Measurements from ENCODE around the gene DPYSL5.
A peak's percentile ranks its signal among the peaks of the same experiment; 100 is the strongest.

Gene DPYSL5

GRCh38 chr2:26846334-26847306 is 1.3 kb upstream of the DPYSL5 start:
- peak; percentile 65 for DNase-seq

GRCh38 chr2:26847307-26847654 is 651 bp upstream of the DPYSL5 start:
- no peak for DNase-seq

GRCh38 chr2:26848336-26849055 is 564 bp downstream of the DPYSL5 start:
- DNase-seq = peak; percentile 8

GRCh38 chr2:26849056-26849999 is 1.4 kb downstream of the DPYSL5 start:
- DNase-seq = peak; percentile 19

- no peak for DNase-seq
Observed at GRCh38 chr2:26850000-26850431, 2.1 kb downstream of the DPYSL5 start.

- DNase-seq = no peak
Observed at GRCh38 chr2:26850505-26850904, 2.6 kb downstream of the DPYSL5 start.

- DNase-seq = no peak
Observed at GRCh38 chr2:26852405-26853306, 4.7 kb downstream of the DPYSL5 start.

- DNase-seq = no peak
Observed at GRCh38 chr2:26853751-26854150, 5.8 kb downstream of the DPYSL5 start.

- no peak for DNase-seq
Observed at GRCh38 chr2:26854283-26854827, 6.4 kb downstream of the DPYSL5 start.

GRCh38 chr2:26855466-26855865 is 7.5 kb downstream of the DPYSL5 start:
- no peak for DNase-seq

- DNase-seq = no peak
Observed at GRCh38 chr2:26859622-26860021, 11.7 kb downstream of the DPYSL5 start.

- DNase-seq = no peak
Observed at GRCh38 chr2:26860211-26860850, 12.4 kb downstream of the DPYSL5 start.

GRCh38 chr2:26861610-26862224 is 13.8 kb downstream of the DPYSL5 start:
- DNase-seq = no peak

GRCh38 chr2:26864226-26864625 is 16.3 kb downstream of the DPYSL5 start:
- no peak for DNase-seq

GRCh38 chr2:26864646-26865045 is 16.7 kb downstream of the DPYSL5 start:
- DNase-seq = no peak

GRCh38 chr2:26870585-26871095 is 22.7 kb downstream of the DPYSL5 start:
- DNase-seq = no peak

GRCh38 chr2:26873286-26873983 is 25.5 kb downstream of the DPYSL5 start:
- DNase-seq = no peak

- DNase-seq = no peak
Observed at GRCh38 chr2:26874514-26874913, 26.6 kb downstream of the DPYSL5 start.

- DNase-seq = no peak
Observed at GRCh38 chr2:26875065-26875634, 27.2 kb downstream of the DPYSL5 start.
